Mesendoderm (in vitro differentiated cells): Measurements from ENCODE around the gene NR3C2.

Experiments
- DNase-seq: peaks from one replicate; pipeline ENCODE4 v3.0.0; 2013
- H2AK5ac ChIP-seq: 2 replicates; pipeline ENCODE4 v1.6.1; 2013; ENCODE audit warnings: low read length, inconsistent platforms
- H2BK120ac ChIP-seq: 2 replicates; pipeline ENCODE4 v1.6.1; 2013; ENCODE audit warnings: low read depth, mild to moderate bottlenecking, low read length, moderate library complexity, mixed read lengths
- H2BK15ac ChIP-seq: replicated peaks from 2 replicates; pipeline ENCODE4 v1.6.1; 2013; ENCODE audit warnings: low read depth, mild to moderate bottlenecking, moderate library complexity
- H2BK5ac ChIP-seq: 2 replicates; pipeline ENCODE4 v1.6.1; 2013; ENCODE audit warnings: low read length, inconsistent platforms
- H3K18ac ChIP-seq: 2 replicates; pipeline ENCODE4 v1.6.1; 2013; ENCODE audit warnings: mild to moderate bottlenecking, low read length, mixed read lengths
- H3K23ac ChIP-seq: one replicate; pipeline ENCODE4 v1.6.1; 2013; ENCODE audit warnings: low read length
- H3K27ac ChIP-seq: 2 replicates; pipeline ENCODE4 v1.5.1; 2013; ENCODE audit warnings: low read depth, mild to moderate bottlenecking, inconsistent platforms, low read length, moderate library complexity
- H3K27me3 ChIP-seq: 2 replicates; pipeline ENCODE4 v1.6.1; 2013; ENCODE audit warnings: low read length, control low read depth, mild to moderate bottlenecking, inconsistent platforms; ENCODE audit not compliant: insufficient read depth, poor library complexity
- H3K36me3 ChIP-seq: 2 replicates; pipeline ENCODE4 v1.6.1; 2013; ENCODE audit warnings: low read length, inconsistent platforms; ENCODE audit not compliant: control insufficient read depth, insufficient read depth
- H3K4ac ChIP-seq: one replicate; pipeline ENCODE4 v1.6.1; 2013; ENCODE audit warnings: low read depth, mild to moderate bottlenecking, low read length, moderate library complexity
- H3K4me1 ChIP-seq: 2 replicates; pipeline ENCODE4 v1.6.1; 2013; ENCODE audit warnings: low read depth, low read length, inconsistent platforms; ENCODE audit not compliant: control insufficient read depth
- H3K4me2 ChIP-seq: 2 replicates; pipeline ENCODE4 v1.6.1; 2013; ENCODE audit warnings: low read length
- H3K4me3 ChIP-seq: 2 replicates; pipeline ENCODE4 v1.5.1; 2013; ENCODE audit warnings: mild to moderate bottlenecking, low read length
- H3K56ac ChIP-seq: one replicate; pipeline ENCODE4 v1.6.1; 2013; ENCODE audit warnings: low read length
- H3K79me1 ChIP-seq: 2 replicates; pipeline ENCODE4 v1.6.1; 2013; ENCODE audit warnings: low read length, inconsistent platforms
- H3K79me2 ChIP-seq: 2 replicates; pipeline ENCODE4 v1.6.1; 2013; ENCODE audit warnings: mild to moderate bottlenecking, low read length; ENCODE audit not compliant: control insufficient read depth, insufficient read depth
- H3K9ac ChIP-seq: 2 replicates; pipeline ENCODE4 v1.6.1; 2013; ENCODE audit warnings: low read length, inconsistent platforms
- H4K5ac ChIP-seq: one replicate; pipeline ENCODE4 v1.6.1; 2013; ENCODE audit warnings: low read length
- H4K8ac ChIP-seq: one replicate; pipeline ENCODE4 v1.6.1; 2013; ENCODE audit warnings: low read depth, mild to moderate bottlenecking, control low read depth, low read length, moderate library complexity
- WGBS: extraction: QIAGEN DNeasy Blood & Tissue Kit; methylation state at CpG from one replicate; pipeline ENCODE4 v1.1.7; 2013; ENCODE audit warnings: low lambda C conversion rate, missing lambda C conversion rate; ENCODE audit not compliant: insufficient coverage; ENCODE audit errors: extremely low coverage; 5-methylcytosine and 5-hydroxymethylcytosine counted together

Gene NR3C2

GRCh38 chr4:148108766-148109165 is 333.4 kb downstream of the NR3C2 start:
- no peaks in the 10 kb centered on the region for H3K79me2 ChIP-seq
- no peak overlapping the region for H4K5ac ChIP-seq
- no peak overlapping the region for H3K56ac ChIP-seq
- no CpG with 5 or more reads among the region's 7 CpGs for WGBS
- no peaks in the 10 kb centered on the region for H3K79me1 ChIP-seq
- no peak overlapping the region for H3K27ac ChIP-seq
- no peak overlapping the region for H3K4ac ChIP-seq
- no peak overlapping the region for H2AK5ac ChIP-seq
- no peak overlapping the region for H3K9ac ChIP-seq
- no peak overlapping the region for H3K4me2 ChIP-seq
- H3K23ac ChIP-seq = no peak overlapping the region
- no peak overlapping the region for H4K8ac ChIP-seq
- H2BK15ac ChIP-seq = no peak overlapping the region
- no peak overlapping the region for H3K4me3 ChIP-seq
- H2BK5ac ChIP-seq = no peak overlapping the region
- no peaks in the 10 kb centered on the region for H3K36me3 ChIP-seq
- DNase-seq = no peak
- H3K4me1 ChIP-seq = no peaks in the 10 kb centered on the region
- H3K18ac ChIP-seq = no peak overlapping the region
- H3K27me3 ChIP-seq = no peaks in the 10 kb centered on the region
- H2BK120ac ChIP-seq = no peak overlapping the region

- peak; percentile 50 for DNase-seq
- Histone ChIP-seq H4K8ac (no peak overlapping the region), H4K5ac (no peak overlapping the region), H3K23ac (no peak overlapping the region), H3K79me2 (no peaks in the 10 kb centered on the region), H2BK15ac (no peak overlapping the region), H3K79me1 (no peaks in the 10 kb centered on the region), H2AK5ac (no peak overlapping the region), H3K27ac (no peak overlapping the region), H3K18ac (no peak overlapping the region), H3K27me3 (no peaks in the 10 kb centered on the region), H3K9ac (no peak overlapping the region), H3K4me3 (no peak overlapping the region), H3K4me1 (no peaks in the 10 kb centered on the region), H2BK120ac (no peak overlapping the region), H3K56ac (no peak overlapping the region), H3K36me3 (no peaks in the 10 kb centered on the region), H3K4me2 (no peak overlapping the region), H3K4ac (no peak overlapping the region), H2BK5ac (no peak overlapping the region)
- no CpG with 5 or more reads among the region's 7 CpGs for WGBS
Measured at GRCh38 chr4:148103597-148104355, 338.4 kb downstream of the NR3C2 start.

GRCh38 chr4:148101790-148102189 is 340.4 kb downstream of the NR3C2 start:
- Histone ChIP-seq H3K4me2 (no peak overlapping the region), H3K56ac (no peak overlapping the region), H3K4ac (no peak overlapping the region), H2AK5ac (no peak overlapping the region), H2BK15ac (no peak overlapping the region), H3K27me3 (no peaks in the 10 kb centered on the region), H3K79me1 (no peaks in the 10 kb centered on the region), H3K4me1 (no peaks in the 10 kb centered on the region), H4K5ac (no peak overlapping the region), H3K36me3 (no peaks in the 10 kb centered on the region), H3K79me2 (no peaks in the 10 kb centered on the region), H4K8ac (no peak overlapping the region), H2BK5ac (no peak overlapping the region), H3K23ac (no peak overlapping the region), H2BK120ac (no peak overlapping the region), H3K18ac (no peak overlapping the region), H3K27ac (no peak overlapping the region), H3K9ac (no peak overlapping the region), H3K4me3 (no peak overlapping the region)
- WGBS = no CpG with 5 or more reads among the region's 4 CpGs
- no peak for DNase-seq

- Histone ChIP-seq H4K5ac (no peak overlapping the region), H2BK15ac (no peak overlapping the region)
Measured at GRCh38 chr4:148101235-148101634, 341.0 kb downstream of the NR3C2 start.

DNA sequence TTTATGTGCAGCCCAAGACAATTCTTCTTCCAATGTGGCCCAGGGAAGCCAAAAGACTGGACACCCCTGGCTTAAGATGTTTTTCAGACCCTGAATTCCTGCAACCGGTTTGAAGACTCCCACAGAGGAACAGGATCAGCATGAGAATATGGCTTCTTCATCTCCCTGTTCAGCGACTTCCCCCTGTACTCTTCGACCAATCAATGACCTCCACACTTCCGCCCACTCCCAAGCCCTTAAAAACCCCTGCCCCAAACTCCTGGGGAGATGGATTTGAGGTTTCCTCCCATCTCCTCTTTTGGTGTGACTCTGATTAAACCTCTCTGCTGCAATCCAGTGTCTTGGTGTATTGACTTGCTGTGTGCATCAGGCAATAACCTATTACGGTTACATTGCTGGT is 344.4 kb downstream of the NR3C2 start:
- no peak overlapping the region for H4K8ac ChIP-seq
- H3K4me3 ChIP-seq = no peak overlapping the region
- no peak overlapping the region for H3K56ac ChIP-seq
- H3K23ac ChIP-seq = no peak overlapping the region
- no CpG with 5 or more reads among the region's 5 CpGs for WGBS
- H3K4ac ChIP-seq = no peak overlapping the region
- H3K27ac ChIP-seq = no peak overlapping the region
- no peak overlapping the region for H3K4me2 ChIP-seq
- no peak overlapping the region for H3K18ac ChIP-seq
- no peaks in the 10 kb centered on the region for H3K4me1 ChIP-seq
- H2AK5ac ChIP-seq = no peak overlapping the region
- H3K79me2 ChIP-seq = no peaks in the 10 kb centered on the region
- H4K5ac ChIP-seq = no peak overlapping the region
- H2BK120ac ChIP-seq = no peak overlapping the region
- no peak overlapping the region for H2BK5ac ChIP-seq
- H3K27me3 ChIP-seq = no peaks in the 10 kb centered on the region
- H3K36me3 ChIP-seq = no peaks in the 10 kb centered on the region
- H2BK15ac ChIP-seq = no peak overlapping the region
- H3K9ac ChIP-seq = no peak overlapping the region
- no peaks in the 10 kb centered on the region for H3K79me1 ChIP-seq
- DNase-seq = no peak

More at GRCh38 chr4:148101235-148101634, 341.0 kb downstream of the NR3C2 start:
- Histone ChIP-seq H3K9ac (no peak overlapping the region), H3K79me2 (no peaks in the 10 kb centered on the region), H3K23ac (no peak overlapping the region), H3K79me1 (no peaks in the 10 kb centered on the region), H3K4me3 (no peak overlapping the region), H3K36me3 (no peaks in the 10 kb centered on the region), H3K4me2 (no peak overlapping the region), H3K4me1 (no peaks in the 10 kb centered on the region), H4K8ac (no peak overlapping the region), H3K56ac (no peak overlapping the region), H3K27ac (no peak overlapping the region), H3K27me3 (no peaks in the 10 kb centered on the region), H2BK5ac (no peak overlapping the region), H3K4ac (no peak overlapping the region), H3K18ac (no peak overlapping the region), H2AK5ac (no peak overlapping the region), H2BK120ac (no peak overlapping the region)
- no peak for DNase-seq
- no CpG with 5 or more reads among the region's 3 CpGs for WGBS
